Bronchial epithelial cell (primary cell): Measurements from ENCODE around the gene SOX5. TPM values are rescaled to one million over a fixed set of nuclear protein-coding genes. Genes with fewer than 3 reads are reported as not detected.
"Not testable (repeated sequence)": the region's sequence is repeated elsewhere in the genome, so short reads cannot be mapped to it uniquely, and the experiment has no call there.

ENCODE experiments used
- DNase-seq: peaks from one replicate; pipeline ENCODE4 v3.0.0-alpha.2; 2010; ENCODE audit warnings: low read depth
- FAIRE-seq: peaks from 2 replicates; lab custom pipeline; 2011; peaks lifted over from hg19 to GRCh38; lab: Jason Lieb, UNC
- H3K27me3 ChIP-seq: 2 replicates; pipeline ENCODE4 v1.5.1; 2011; ENCODE audit warnings: low read length; ENCODE audit not compliant: control insufficient read depth, insufficient read depth
- H3K36me3 ChIP-seq: 2 replicates; pipeline ENCODE4 v1.5.1; 2011; ENCODE audit warnings: low read length; ENCODE audit not compliant: control insufficient read depth, insufficient read depth
- H3K4me3 ChIP-seq: 2 replicates; pipeline ENCODE4 v1.5.1; 2011; ENCODE audit warnings: mild to moderate bottlenecking, low read depth, low read length, control low read depth
- CTCF ChIP-seq: IDR thresholded peaks from 2 replicates; pipeline ENCODE4 v1.5.1; 2011; ENCODE audit warnings: mild to moderate bottlenecking, moderate library complexity, low read length, control low read depth, inconsistent platforms; ENCODE audit not compliant: insufficient read depth, severe bottlenecking
- total RNA-seq: library from RNA; depleted of rRNA; stranded (reverse); fragments of >200 nt; gene quantifications from 2 replicates; pipeline ENCODE4 v1.2.1, GENCODE V29; 2014

SOX5 gene
- total RNA-seq, 1 donor from 2014 or later: under 0.01 TPM

GRCh38 chr12:23729359-23729758 is 220.1 kb downstream of the SOX5 start:
- DNase-seq (peak; percentile 69), FAIRE-seq (no peak)
- Histone ChIP-seq H3K36me3 (no peaks in the 10 kb centered on the region), H3K4me3 (no peak overlapping the region), H3K27me3 (no peaks in the 10 kb centered on the region)
- TF ChIP-seq CTCF: no peak

- H3K36me3 ChIP-seq: no peaks in the 10 kb centered on the region
- FAIRE-seq (no peak), DNase-seq (no peak)
- no peaks in the 10 kb centered on the region for H3K27me3 ChIP-seq
- H3K4me3 ChIP-seq: no peak overlapping the region
- no peak for TF ChIP-seq CTCF
Observed at GRCh38 chr12:23726646-23727045, 222.8 kb downstream of the SOX5 start.

- FAIRE-seq: no peak
- no peak for DNase-seq
- Histone ChIP-seq H3K4me3 (no peak overlapping the region), H3K36me3 (no peaks in the 10 kb centered on the region), H3K27me3 (no peaks in the 10 kb centered on the region)
- no peak for TF ChIP-seq CTCF
Observed at GRCh38 chr12:23722655-23723054, 226.8 kb downstream of the SOX5 start.

- Histone ChIP-seq H3K36me3 (no peaks in the 10 kb centered on the region), H3K27me3 (no peaks in the 10 kb centered on the region), H3K4me3 (no peak overlapping the region)
- no peak for FAIRE-seq
- no peak for TF ChIP-seq CTCF
- no peak for DNase-seq
Observed at GRCh38 chr12:23721268-23721667, 228.2 kb downstream of the SOX5 start.

- FAIRE-seq: no peak
Observed at GRCh38 chr12:23719493-23719892, 230.0 kb downstream of the SOX5 start.

GRCh38 chr12:23710361-23710760 is 239.1 kb downstream of the SOX5 start:
- not testable (repeated sequence) for H3K36me3 ChIP-seq, DNase-seq, H3K4me3 ChIP-seq, H3K27me3 ChIP-seq, FAIRE-seq

More at GRCh38 chr12:23719493-23719892, 230.0 kb downstream of the SOX5 start:
- TF ChIP-seq CTCF: no peak
- H3K27me3 ChIP-seq: no peaks in the 10 kb centered on the region
- H3K36me3 ChIP-seq: no peaks in the 10 kb centered on the region
- DNase-seq: no peak
- H3K4me3 ChIP-seq: no peak overlapping the region
